SU-DHL-6 (cell line): ENCODE data around the gene GTF3C2.

ENCODE experiments used
- H2AFZ ChIP-seq: fragments of 200-600 bp; sonication (generic); 2 replicates; pipeline ENCODE4 v1.6.1; 2014; ENCODE audit warnings: low read depth, mild to moderate bottlenecking, moderate library complexity, mixed read lengths, antibody characterized with exemption, low read length; ENCODE audit not compliant: severe bottlenecking
- H3F3A ChIP-seq: fragments of 200-600 bp; shearing (Covaris generic); 2 replicates; pipeline ENCODE4 v1.6.0; 2016; ENCODE audit warnings: antibody characterized with exemption, mild to moderate bottlenecking; ENCODE audit not compliant: insufficient read depth
- H3K27ac ChIP-seq: fragments of 200-600 bp; sonication (generic); 2 replicates; pipeline ENCODE4 v1.5.1; 2016; ENCODE audit warnings: low read depth, mild to moderate bottlenecking, low read length, moderate library complexity, mixed read lengths
- H3K27me3 ChIP-seq: fragments of 200-600 bp; sonication (generic), shearing (Covaris generic); 2 replicates; pipeline ENCODE4 v1.6.0; 2014; ENCODE audit warnings: mild to moderate bottlenecking, low read length
- H3K36me3 ChIP-seq: fragments of 200-600 bp; sonication (generic); 2 replicates; pipeline ENCODE4 v1.6.1; 2014; ENCODE audit warnings: mild to moderate bottlenecking, low read length, mixed read lengths
- H3K4me2 ChIP-seq: fragments of 300-600, 200-600 bp; shearing (Covaris generic), sonication (generic); 2 replicates; pipeline ENCODE4 v1.6.0; 2014; ENCODE audit warnings: low read length, low read depth, mild to moderate bottlenecking; ENCODE audit not compliant: poor library complexity, severe bottlenecking
- H3K4me3 ChIP-seq: fragments of 200-600 bp; sonication (generic); 2 replicates; pipeline ENCODE4 v1.5.1; 2014; ENCODE audit warnings: antibody characterized with exemption, low read length, mild to moderate bottlenecking, mixed read lengths; ENCODE audit not compliant: insufficient read depth, poor library complexity, severe bottlenecking
- H3K79me2 ChIP-seq: fragments of 200-600 bp; sonication (generic); 2 replicates; pipeline ENCODE4 v1.6.1; 2014; ENCODE audit warnings: mild to moderate bottlenecking, low read length, moderate library complexity; ENCODE audit not compliant: insufficient read depth
- H3K9ac ChIP-seq: fragments of 200-600 bp; sonication (generic); 2 replicates; pipeline ENCODE4 v1.7.0; 2014; ENCODE audit warnings: mild to moderate bottlenecking, low read length
- H3K9me2 ChIP-seq: fragments of 200-600 bp; sonication (generic); replicated peaks from 2 replicates; pipeline ENCODE4 v1.6.1; 2014; ENCODE audit warnings: low read length; ENCODE audit not compliant: insufficient read depth
- H3K9me3 ChIP-seq: fragments of 200-600 bp; sonication (generic); 2 replicates; pipeline ENCODE4 v1.6.1; 2014; ENCODE audit warnings: low read length, mixed read lengths; ENCODE audit not compliant: insufficient read depth
- H4K20me1 ChIP-seq: fragments of 200-600 bp; sonication (generic); 2 replicates; pipeline ENCODE4 v1.6.1; 2014; ENCODE audit warnings: low read depth, mild to moderate bottlenecking, antibody characterized with exemption, low read length, moderate library complexity, mixed read lengths
- CTCF ChIP-seq: fragments of 200-600 bp; sonication (generic); IDR thresholded peaks from one replicate; pipeline ENCODE4 v1.5.1; 2017; ENCODE audit warnings: antibody characterized with exemption, mild to moderate bottlenecking, low read length, moderate library complexity; ENCODE audit not compliant: insufficient read depth, poor library complexity, severe bottlenecking
- EZH2phosphoT487 ChIP-seq: fragments of 200-600 bp; sonication (generic), shearing (Covaris generic); conservative IDR thresholded peaks from 2 replicates; pipeline ENCODE4 v1.6.1; 2018; ENCODE audit warnings: mild to moderate bottlenecking, antibody characterized with exemption, low read length, moderate library complexity, mixed read lengths

The GTF3C2 gene

DNA sequence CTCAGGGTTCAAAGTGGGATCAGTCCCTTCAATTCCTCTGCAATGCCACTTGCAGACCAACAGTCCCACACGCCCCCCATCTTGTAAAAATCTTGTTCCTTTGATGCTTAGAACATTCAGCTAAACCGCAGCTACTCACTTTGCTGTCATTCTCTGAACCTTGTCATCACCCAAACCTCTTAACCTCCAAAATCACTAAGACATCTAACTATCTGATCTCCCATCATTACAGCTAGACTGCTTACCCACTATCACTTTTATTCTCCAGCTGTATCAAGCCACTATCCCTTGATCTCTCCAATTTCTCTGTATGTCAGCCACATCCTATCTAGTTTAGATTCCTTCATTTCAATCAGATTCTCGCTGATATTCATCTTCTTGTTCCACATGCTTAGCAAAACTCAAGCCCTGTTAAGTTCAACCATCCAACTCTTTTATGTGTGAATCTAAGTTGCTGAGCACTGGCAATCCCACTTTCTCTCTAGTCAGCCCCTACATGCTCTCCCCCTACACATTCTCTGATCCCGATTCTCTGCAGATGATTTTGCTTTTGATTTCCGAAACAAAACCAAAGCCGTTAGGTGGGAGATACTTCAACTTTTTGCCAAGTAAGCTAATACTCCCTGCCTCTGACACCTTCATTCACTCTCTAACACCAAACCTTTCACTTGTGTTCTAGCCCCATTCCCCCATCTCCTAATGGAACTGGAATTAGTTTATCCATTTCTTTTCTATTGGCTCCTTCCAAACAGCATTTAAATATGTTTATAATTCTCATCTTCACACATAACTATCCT, 4.6 kb downstream of the GTF3C2 start:
- Histone ChIP-seq H3K9ac (no peak overlapping the region), H4K20me1 (no peaks in the 10 kb centered on the region), H3K27me3 (no peaks in the 10 kb centered on the region), H3K4me3 (no peak overlapping the region), H3K79me2 (peaks cover 92% of the 10 kb centered on the region), H3K9me2 (no peaks in the 10 kb centered on the region), H3F3A (no peaks in the 10 kb centered on the region), H3K36me3 (no peaks in the 10 kb centered on the region; the same call in 1 of the 2 replicates), H3K4me2 (no peak overlapping the region), H2AFZ (no peak overlapping the region), H3K9me3 (no peaks in the 10 kb centered on the region), H3K27ac (no peak overlapping the region)
- no peak for TF ChIP-seq CTCF
- TF ChIP-seq EZH2phosphoT487: no peak

DNA sequence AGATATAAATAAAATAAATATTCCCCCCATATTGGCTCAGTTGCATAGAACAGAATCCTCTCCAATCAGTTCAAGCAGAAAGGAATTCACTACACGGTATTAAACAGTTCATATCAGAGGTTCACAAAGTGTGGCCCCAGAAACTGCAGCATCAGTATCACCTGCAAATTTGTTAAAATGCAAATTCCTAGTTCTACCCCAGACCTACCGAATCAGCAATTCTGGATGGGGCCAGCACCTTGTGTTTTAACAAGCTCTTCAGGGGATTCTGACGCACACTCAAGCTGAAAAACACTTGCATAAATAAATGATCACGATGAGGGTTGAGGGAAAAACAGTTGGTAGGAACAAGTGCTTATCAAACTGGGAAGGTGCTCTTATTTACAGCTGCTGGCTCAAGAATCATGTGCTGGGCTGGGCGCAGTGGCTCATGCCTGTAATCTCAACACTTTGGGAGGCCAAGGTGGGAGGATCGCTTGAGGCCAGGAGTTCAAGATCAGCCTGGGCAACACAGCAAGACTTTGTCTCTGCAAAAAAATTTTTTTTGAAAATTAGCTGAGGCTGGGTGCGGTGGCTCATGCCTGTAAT, 6.4 kb downstream of the GTF3C2 start:
- Histone ChIP-seq H3K9me2 (no peaks in the 10 kb centered on the region), H4K20me1 (no peaks in the 10 kb centered on the region), H3F3A (no peaks in the 10 kb centered on the region), H3K36me3 (no peaks in the 10 kb centered on the region; the same call in 1 of the 2 replicates), H3K9ac (no peak overlapping the region), H2AFZ (no peak overlapping the region), H3K4me2 (no peak overlapping the region), H3K4me3 (no peak overlapping the region), H3K9me3 (no peaks in the 10 kb centered on the region), H3K79me2 (peaks cover 95% of the 10 kb centered on the region), H3K27me3 (no peaks in the 10 kb centered on the region), H3K27ac (no peak overlapping the region)
- TF ChIP-seq CTCF: no peak
- no peak for TF ChIP-seq EZH2phosphoT487

DNA sequence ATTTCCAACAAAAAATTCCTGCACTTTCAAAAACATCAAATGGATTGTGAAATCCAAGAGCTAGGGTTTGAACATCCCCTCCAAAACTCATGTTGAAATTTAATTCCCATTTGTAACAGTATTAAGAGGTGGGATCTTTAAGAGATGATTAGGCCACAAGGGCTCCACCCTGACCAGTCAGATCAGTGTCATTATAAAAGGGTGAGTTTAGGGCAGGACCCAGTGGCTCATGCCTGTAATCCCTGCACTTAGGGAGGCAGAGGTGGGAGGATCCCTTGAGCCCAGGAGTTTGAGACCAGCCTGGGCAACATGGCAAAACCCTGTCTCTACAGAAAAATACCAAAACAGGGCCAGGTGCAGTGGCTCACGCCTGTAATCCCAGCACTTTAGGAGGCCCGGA, 8.9 kb downstream of the GTF3C2 start:
- Histone ChIP-seq H3F3A (no peaks in the 10 kb centered on the region), H3K36me3 (peaks cover 2% of the 10 kb centered on the region; the same call in 1 of the 2 replicates), H2AFZ (no peak overlapping the region), H3K9me3 (no peaks in the 10 kb centered on the region), H3K4me2 (no peak overlapping the region), H3K27ac (no peak overlapping the region), H3K79me2 (peaks cover 94% of the 10 kb centered on the region), H3K27me3 (no peaks in the 10 kb centered on the region), H3K4me3 (no peak overlapping the region), H3K9ac (no peak overlapping the region), H4K20me1 (no peaks in the 10 kb centered on the region), H3K9me2 (no peaks in the 10 kb centered on the region)
- no peak for TF ChIP-seq EZH2phosphoT487
- TF ChIP-seq CTCF: no peak
